Activated CD8-positive, alpha-beta T cell treated with anti-CD3 and anti-CD28 coated beads for 36 hours (primary cell): Measurements from ENCODE around the gene CLCN3. TPM values are rescaled to one million over a fixed set of nuclear protein-coding genes. Genes with fewer than 3 reads are reported as not detected.

Source experiments
- ATAC-seq: fragments of 200-7000 bp; cut with Tn5 transposase; one replicate; pipeline ENCODE4 v1.10.0; 2021; ENCODE audit warnings: mild to moderate bottlenecking, moderate library complexity
- CTCF ChIA-PET: fragments of 350-600 bp; sonication (Branson Sonifier 250); formaldehyde crosslinking; loops from one replicate; lab custom pipeline; 2021; ENCODE audit warnings: antibody characterized with exemption; lab: Charles Lee
- POLR2A ChIA-PET: fragments of 350-600 bp; sonication (Branson Sonifier 250); formaldehyde crosslinking; loops from one replicate; lab custom pipeline; 2021; ENCODE audit warnings: antibody characterized with exemption; lab: Charles Lee
- DNase-seq: peaks from one replicate; pipeline ENCODE4 v3.0.0-alpha.2; 2020
- H3K27ac Mint-ChIP-seq: one replicate; pipeline ENCODE4 v1.8.0; 2021; ENCODE audit warnings: mild to moderate bottlenecking, mixed read lengths
- H3K27me3 Mint-ChIP-seq: one replicate; pipeline ENCODE4 v1.8.0; 2021; ENCODE audit warnings: mixed read lengths
- H3K36me3 Mint-ChIP-seq: one replicate; pipeline ENCODE4 v1.8.0; 2021; ENCODE audit warnings: low read depth, mixed read lengths
- H3K4me1 Mint-ChIP-seq: one replicate; pipeline ENCODE4 v1.8.0; 2021; ENCODE audit warnings: low read depth, mixed read lengths
- H3K4me3 Mint-ChIP-seq: one replicate; pipeline ENCODE4 v1.8.0; 2021; ENCODE audit warnings: mild to moderate bottlenecking, moderate library complexity, mixed read lengths
- H3K9me3 Mint-ChIP-seq: one replicate; pipeline ENCODE4 v1.8.0; 2021; ENCODE audit warnings: mixed read lengths
- intact Hi-C: fragments of 100-400 bp; cut with micrococcal nuclease; formaldehyde crosslinking; loops from one replicate; pipeline ENCODE4 v1.10.0; 2022
- total RNA-seq, 2 experiments: library from RNA; stranded (reverse); gene quantifications; one replicate each; pipeline ENCODE4 v1.2.3, GENCODE V29; 2021
- TF ChIP-seq, protein P1 (sequence below): fragments of 200-600 bp; IDR thresholded peaks from one replicate; pipeline ENCODE4 v1.8.0; 2022; ENCODE audit warnings: antibody characterized with exemption, mild to moderate bottlenecking

CLCN3 gene
- total RNA-seq, 2 experiments from 2014 or later: 18.5 to 21.6 TPM

DNA sequence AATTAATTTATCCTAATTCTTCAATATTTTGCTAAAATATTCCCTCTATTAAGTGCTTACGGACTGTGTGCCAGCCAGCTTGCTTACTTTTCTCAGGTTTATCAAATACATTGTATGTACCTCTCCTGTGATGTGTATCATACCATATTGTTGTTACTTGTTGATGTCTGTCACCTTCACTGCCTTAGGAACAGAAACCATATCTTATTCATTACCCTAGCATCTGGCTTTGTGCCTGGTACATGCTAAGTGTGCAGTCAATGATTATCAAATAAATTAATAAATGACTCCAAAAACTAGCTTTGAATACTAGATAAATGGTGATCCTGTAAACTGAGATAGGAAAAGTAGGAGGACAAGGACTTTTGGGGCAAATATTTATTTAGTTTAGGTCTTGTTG, 6.9 kb downstream of the CLCN3 start:
- H3K27ac Mint-ChIP-seq: peak overlapping the region; percentile 79
- CTCF ChIA-PET: interaction anchor here (1.3 kb wide), 1 partner anchor 14 kb away, joined by 8 read pairs; the partner anchor contains the start of gene NEK1

DNA sequence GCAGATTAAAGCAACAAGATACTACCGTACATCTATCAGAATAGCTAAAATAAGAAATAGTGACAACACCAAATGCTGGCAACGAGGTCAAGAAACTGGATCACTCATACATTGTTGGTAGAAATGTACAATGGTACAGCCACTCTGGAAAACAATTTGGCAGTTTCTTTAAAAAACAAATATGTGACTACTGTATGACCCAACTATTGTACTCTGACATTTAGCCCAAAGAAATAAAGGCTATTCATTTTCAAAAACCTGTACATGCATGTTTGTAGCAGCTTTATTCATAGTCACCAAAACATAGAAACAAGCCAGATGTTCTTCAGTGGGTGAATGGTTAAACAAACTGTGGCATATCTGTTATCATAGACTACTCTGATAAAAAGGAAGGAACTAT, 8.2 kb downstream of the CLCN3 start:
- DNase-seq: no peak
- Mint-ChIP-seq H3K4me3 (no peak overlapping the region), H3K9me3 (no peaks in the 10 kb centered on the region), H3K4me1 (peaks cover 47% of the 10 kb centered on the region), H3K27me3 (no peaks in the 10 kb centered on the region), H3K27ac (no peak overlapping the region), H3K36me3 (peaks cover 10% of the 10 kb centered on the region)
- TF ChIP-seq, protein P1, sequence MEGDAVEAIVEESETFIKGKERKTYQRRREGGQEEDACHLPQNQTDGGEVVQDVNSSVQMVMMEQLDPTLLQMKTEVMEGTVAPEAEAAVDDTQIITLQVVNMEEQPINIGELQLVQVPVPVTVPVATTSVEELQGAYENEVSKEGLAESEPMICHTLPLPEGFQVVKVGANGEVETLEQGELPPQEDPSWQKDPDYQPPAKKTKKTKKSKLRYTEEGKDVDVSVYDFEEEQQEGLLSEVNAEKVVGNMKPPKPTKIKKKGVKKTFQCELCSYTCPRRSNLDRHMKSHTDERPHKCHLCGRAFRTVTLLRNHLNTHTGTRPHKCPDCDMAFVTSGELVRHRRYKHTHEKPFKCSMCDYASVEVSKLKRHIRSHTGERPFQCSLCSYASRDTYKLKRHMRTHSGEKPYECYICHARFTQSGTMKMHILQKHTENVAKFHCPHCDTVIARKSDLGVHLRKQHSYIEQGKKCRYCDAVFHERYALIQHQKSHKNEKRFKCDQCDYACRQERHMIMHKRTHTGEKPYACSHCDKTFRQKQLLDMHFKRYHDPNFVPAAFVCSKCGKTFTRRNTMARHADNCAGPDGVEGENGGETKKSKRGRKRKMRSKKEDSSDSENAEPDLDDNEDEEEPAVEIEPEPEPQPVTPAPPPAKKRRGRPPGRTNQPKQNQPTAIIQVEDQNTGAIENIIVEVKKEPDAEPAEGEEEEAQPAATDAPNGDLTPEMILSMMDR: no peak
- CTCF ChIA-PET: interaction anchor here (1.0 kb wide), 1 partner anchor 10 kb away, joined by 3 read pairs; no protein-coding TSS in a partner anchor
- ATAC-seq: no peak
- POLR2A ChIA-PET: no interaction called here
- intact Hi-C loops: no loop called here

More for the DNA sequence above, 6.9 kb downstream of the CLCN3 start:
- TF ChIP-seq, protein P1: no peak
- DNase-seq: no peak
- Mint-ChIP-seq H3K27me3 (no peaks in the 10 kb centered on the region), H3K9me3 (no peaks in the 10 kb centered on the region), H3K36me3 (peaks cover 10% of the 10 kb centered on the region), H3K4me3 (no peak overlapping the region), H3K4me1 (peaks cover 54% of the 10 kb centered on the region)
- ATAC-seq: no peak
- POLR2A ChIA-PET: no interaction called here
- intact Hi-C loops: no loop called here

DNA sequence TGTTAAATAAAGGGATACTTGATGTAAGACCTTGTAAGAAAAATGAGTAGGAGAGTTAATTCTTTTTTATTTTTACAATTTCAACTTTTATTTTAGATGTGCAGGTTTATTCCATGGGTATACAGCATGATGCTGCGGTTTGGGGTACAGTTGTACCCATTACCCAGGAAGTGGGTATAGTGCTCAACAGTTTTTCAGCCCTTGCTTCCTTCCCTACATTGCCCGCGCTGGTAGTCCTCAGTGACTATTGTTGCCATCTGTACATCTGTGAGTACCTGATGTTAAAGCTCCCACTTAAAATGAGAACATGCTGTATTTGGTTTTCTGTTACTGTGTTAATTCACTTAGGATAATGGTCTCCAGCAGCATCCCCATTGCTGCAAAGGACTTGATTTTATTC, 9.7 kb downstream of the CLCN3 start:
- POLR2A ChIA-PET: interaction anchor here (0.9 kb wide), 1 partner anchor 9 kb away, joined by 3 read pairs; the partner anchor contains the start of gene CLCN3
- Mint-ChIP-seq H3K4me1 (peaks cover 49% of the 10 kb centered on the region), H3K4me3 (no peak overlapping the region), H3K9me3 (no peaks in the 10 kb centered on the region), H3K27me3 (no peaks in the 10 kb centered on the region), H3K27ac (no peak overlapping the region), H3K36me3 (peaks cover 9% of the 10 kb centered on the region)
- CTCF ChIA-PET: interaction anchor here (0.6 kb wide), 1 partner anchor 399 kb away, joined by 3 read pairs; no protein-coding TSS in a partner anchor
- TF ChIP-seq, protein P1: no peak
- no peak for ATAC-seq
- no peak for DNase-seq
- intact Hi-C loops: no loop called here

DNA sequence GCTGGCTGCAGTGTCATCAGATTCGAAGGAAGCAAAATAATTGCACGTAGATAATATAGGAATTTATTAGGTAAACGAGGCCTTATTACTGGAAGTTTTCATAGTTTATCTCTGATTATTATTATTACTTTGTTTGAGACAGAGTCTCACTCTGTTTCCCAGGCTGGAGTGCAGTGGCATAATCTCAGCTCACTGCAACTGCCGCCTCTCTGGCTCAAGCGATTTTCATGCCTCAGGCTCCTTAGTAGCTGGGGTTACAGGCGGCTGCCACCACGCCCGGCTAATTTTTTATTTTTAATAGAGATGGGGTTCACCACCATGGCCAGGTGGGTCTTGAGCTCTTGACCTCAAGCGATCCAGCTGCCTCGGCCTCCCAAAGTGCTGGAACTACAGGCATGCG, 12.5 kb downstream of the CLCN3 start:
- CTCF ChIA-PET: interaction anchor here (0.6 to 1.6 kb wide), 3 partner anchors 13 to 127 kb away, joined by 3 to 5 read pairs (median 4); partner anchors contain the start of gene NEK1
- no peak overlapping the region for H3K27ac Mint-ChIP-seq
- intact Hi-C loops: no loop called here
- H3K36me3 Mint-ChIP-seq: peaks cover 19% of the 10 kb centered on the region
- no peaks in the 10 kb centered on the region for H3K27me3 Mint-ChIP-seq
- H3K4me3 Mint-ChIP-seq: no peak overlapping the region
- peaks cover 33% of the 10 kb centered on the region for H3K4me1 Mint-ChIP-seq
- TF ChIP-seq, protein P1: no peak
- POLR2A ChIA-PET: no interaction called here
- DNase-seq (no peak), ATAC-seq (no peak)
- no peaks in the 10 kb centered on the region for H3K9me3 Mint-ChIP-seq

DNA sequence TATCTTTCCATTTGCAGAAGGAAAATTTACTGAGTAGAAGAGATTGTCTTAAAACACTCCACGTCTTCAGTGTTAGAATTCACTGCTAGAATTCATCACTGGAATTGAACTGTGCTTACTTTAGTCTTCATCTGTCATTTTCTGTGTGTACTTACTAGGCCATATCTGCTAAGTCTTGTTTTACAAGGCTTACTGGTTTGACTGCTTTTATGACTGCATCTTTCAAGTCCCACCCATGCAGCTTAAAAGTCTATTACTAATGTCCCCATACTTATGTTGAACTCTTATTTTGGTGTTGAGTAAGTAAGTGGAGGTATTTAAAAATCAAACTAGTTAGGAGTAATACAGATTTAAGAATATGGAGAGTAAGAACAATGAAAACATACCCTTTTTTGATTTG, 14.6 kb downstream of the CLCN3 start:
- TF ChIP-seq, protein P1: no peak
- no peak for DNase-seq
- ATAC-seq: no peak
- Mint-ChIP-seq H3K4me3 (no peak overlapping the region), H3K4me1 (peaks cover 27% of the 10 kb centered on the region), H3K36me3 (peaks cover 27% of the 10 kb centered on the region), H3K9me3 (no peaks in the 10 kb centered on the region), H3K27ac (no peak overlapping the region), H3K27me3 (no peaks in the 10 kb centered on the region)
- intact Hi-C loops: no loop called here
- ChIA-PET CTCF (interaction anchor here (1.3 kb wide), 1 partner anchor 175 kb away, joined by 3 read pairs; no protein-coding TSS in a partner anchor), POLR2A (no interaction called here)
